SK-N-MC (cell line): ENCODE measurements around the gene PCDH17.

ENCODE experiments used
- EZH2 ChIP-seq: fragments of 200-600 bp; sonication (generic); IDR thresholded peaks from one replicate; pipeline ENCODE4 v1.6.1; 2017; ENCODE audit warnings: antibody characterized with exemption
- FOXP2 ChIP-seq: optimal IDR thresholded peaks from 2 replicates; pipeline ENCODE3; 2011; ENCODE audit warnings: mild to moderate bottlenecking, moderate library complexity; ENCODE audit not compliant: insufficient read depth; ENCODE audit errors: extremely low read length, control extremely low read depth
- POLR2AphosphoS5 ChIP-seq: IDR thresholded peaks from 2 replicates; pipeline ENCODE4 v1.6.1; 2012; ENCODE audit warnings: mild to moderate bottlenecking, low read depth, low read length, borderline replicate concordance

DNA sequence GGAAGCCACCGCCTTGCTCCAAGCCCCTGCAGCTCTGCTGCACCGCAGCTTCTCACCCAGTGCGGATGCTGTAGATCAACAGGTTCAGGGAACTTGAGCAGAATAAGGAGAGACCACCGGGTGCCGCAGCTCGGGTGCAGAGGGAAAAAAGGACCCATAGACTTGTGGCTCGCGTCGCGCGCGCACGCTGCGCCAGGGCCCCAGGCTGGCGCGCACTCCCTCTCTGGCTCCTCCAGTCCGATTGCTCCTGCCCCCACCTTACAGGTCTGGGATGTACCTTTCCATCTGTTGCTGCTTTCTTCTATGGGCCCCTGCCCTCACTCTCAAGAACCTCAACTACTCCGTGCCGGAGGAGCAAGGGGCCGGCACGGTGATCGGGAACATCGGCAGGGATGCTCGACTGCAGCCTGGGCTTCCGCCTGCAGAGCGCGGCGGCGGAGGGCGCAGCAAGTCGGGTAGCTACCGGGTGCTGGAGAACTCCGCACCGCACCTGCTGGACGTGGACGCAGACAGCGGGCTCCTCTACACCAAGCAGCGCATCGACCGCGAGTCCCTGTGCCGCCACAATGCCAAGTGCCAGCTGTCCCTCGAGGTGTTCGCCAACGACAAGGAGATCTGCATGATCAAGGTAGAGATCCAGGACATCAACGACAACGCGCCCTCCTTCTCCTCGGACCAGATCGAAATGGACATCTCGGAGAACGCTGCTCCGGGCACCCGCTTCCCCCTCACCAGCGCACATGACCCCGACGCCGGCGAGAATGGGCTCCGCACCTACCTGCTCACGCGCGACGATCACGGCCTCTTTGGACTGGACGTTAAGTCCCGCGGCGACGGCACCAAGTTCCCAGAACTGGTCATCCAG, 964 bp downstream of the PCDH17 start:
- TF ChIP-seq EZH2: no peak
- TF ChIP-seq POLR2AphosphoS5: no peak
- TF ChIP-seq FOXP2: no peak
